Glutamatergic neuron (in vitro differentiated cells): ENCODE measurements around the gene WDCP. TPM values are rescaled to one million over a fixed set of nuclear protein-coding genes. Genes with fewer than 3 reads are reported as not detected.
A peak's percentile ranks its signal among the peaks of the same experiment; 100 is the strongest.

Experiments used
- DNase-seq: peaks from one replicate; pipeline ENCODE4 v3.0.0; 2022
- H3K27ac Mint-ChIP-seq: one replicate; pipeline ENCODE4 v1.8.0; 2020; ENCODE audit warnings: mild to moderate bottlenecking, mixed read lengths, inconsistent platforms; ENCODE audit not compliant: unreplicated experiment
- H3K27me3 Mint-ChIP-seq: one replicate; pipeline ENCODE4 v1.8.0; 2020; ENCODE audit warnings: mild to moderate bottlenecking, moderate library complexity, mixed read lengths, inconsistent platforms; ENCODE audit not compliant: unreplicated experiment
- H3K36me3 Mint-ChIP-seq: one replicate; pipeline ENCODE4 v1.8.0; 2020; ENCODE audit warnings: mild to moderate bottlenecking, mixed read lengths, inconsistent platforms; ENCODE audit not compliant: unreplicated experiment
- H3K4me1 Mint-ChIP-seq: one replicate; pipeline ENCODE4 v1.8.0; 2020; ENCODE audit warnings: mild to moderate bottlenecking, low read depth, mixed read lengths, inconsistent platforms; ENCODE audit not compliant: unreplicated experiment
- H3K4me3 Mint-ChIP-seq: one replicate; pipeline ENCODE4 v1.8.0; 2020; ENCODE audit warnings: mild to moderate bottlenecking, mixed read lengths, inconsistent platforms; ENCODE audit not compliant: unreplicated experiment
- H3K9me3 Mint-ChIP-seq: one replicate; pipeline ENCODE4 v1.8.0; 2020; ENCODE audit warnings: mild to moderate bottlenecking, moderate library complexity, mixed read lengths, inconsistent platforms; ENCODE audit not compliant: unreplicated experiment
- total RNA-seq: library from RNA; stranded (reverse); fragmentation: NEBNext Ultra II Directional; extraction: Animal tissue kit (Norgen Biotek cat#: 25700); gene quantifications from one replicate; pipeline ENCODE4 v1.2.1, GENCODE V29; 2021; ENCODE audit not compliant: unreplicated experiment
- TF ChIP-seq, protein P1 (sequence below): fragments of 200-600 bp; sonication (generic); IDR thresholded peaks from one replicate; pipeline ENCODE4 v1.5.0; 2021; ENCODE audit not compliant: partially characterized antibody, unreplicated experiment

The WDCP gene
- total RNA-seq, 1 donor from 2014 or later, result 22.3 TPM

DNA sequence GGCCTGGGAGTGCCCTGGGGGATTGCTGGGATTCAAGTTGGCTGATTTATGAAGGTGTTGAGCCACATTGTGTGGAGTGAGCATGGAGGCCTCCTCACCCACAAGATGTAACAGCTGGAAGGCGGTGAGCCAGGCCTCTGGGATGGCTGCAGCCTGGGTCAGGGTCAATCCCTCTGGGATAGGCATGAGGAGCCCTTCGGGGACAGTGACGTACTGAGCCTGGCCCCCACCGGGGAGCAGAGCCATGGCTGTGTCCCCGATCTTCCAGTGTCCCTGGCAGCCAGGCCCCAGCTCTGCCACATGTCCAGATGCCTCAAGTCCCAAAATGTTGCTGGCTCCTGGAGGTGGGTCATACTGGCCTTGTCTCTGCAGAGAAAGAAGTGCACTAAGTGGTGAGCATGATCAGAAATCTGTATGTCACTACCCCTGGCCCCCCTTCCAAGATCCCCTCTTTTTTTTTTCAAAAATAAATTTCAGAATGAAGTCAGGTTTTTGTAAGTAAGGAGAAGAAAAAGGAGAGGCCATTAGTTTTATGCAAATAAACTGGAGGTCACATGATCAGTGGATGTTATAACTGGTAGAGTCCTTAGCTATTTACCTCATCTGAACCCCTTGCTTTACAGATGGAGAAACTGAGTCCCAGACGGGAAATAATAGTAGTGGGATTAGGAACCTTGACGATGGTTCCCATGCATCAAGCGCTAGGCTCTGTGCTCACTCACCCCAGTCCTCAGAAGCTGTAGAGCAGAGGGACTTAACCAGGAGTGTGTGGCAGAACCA lies 35.8 kb upstream of the WDCP start:
- Mint-ChIP-seq H3K4me1 (peaks cover 13% of the 10 kb centered on the region), H3K27ac (peak overlapping the region; percentile 98), H3K4me3 (peak overlapping the region; percentile 93), H3K27me3 (peaks cover 9% of the 10 kb centered on the region), H3K36me3 (no peaks in the 10 kb centered on the region), H3K9me3 (peaks cover 7% of the 10 kb centered on the region)
- TF ChIP-seq, protein P1, sequence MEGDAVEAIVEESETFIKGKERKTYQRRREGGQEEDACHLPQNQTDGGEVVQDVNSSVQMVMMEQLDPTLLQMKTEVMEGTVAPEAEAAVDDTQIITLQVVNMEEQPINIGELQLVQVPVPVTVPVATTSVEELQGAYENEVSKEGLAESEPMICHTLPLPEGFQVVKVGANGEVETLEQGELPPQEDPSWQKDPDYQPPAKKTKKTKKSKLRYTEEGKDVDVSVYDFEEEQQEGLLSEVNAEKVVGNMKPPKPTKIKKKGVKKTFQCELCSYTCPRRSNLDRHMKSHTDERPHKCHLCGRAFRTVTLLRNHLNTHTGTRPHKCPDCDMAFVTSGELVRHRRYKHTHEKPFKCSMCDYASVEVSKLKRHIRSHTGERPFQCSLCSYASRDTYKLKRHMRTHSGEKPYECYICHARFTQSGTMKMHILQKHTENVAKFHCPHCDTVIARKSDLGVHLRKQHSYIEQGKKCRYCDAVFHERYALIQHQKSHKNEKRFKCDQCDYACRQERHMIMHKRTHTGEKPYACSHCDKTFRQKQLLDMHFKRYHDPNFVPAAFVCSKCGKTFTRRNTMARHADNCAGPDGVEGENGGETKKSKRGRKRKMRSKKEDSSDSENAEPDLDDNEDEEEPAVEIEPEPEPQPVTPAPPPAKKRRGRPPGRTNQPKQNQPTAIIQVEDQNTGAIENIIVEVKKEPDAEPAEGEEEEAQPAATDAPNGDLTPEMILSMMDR, result no peak
- DNase-seq, result no peak

DNA sequence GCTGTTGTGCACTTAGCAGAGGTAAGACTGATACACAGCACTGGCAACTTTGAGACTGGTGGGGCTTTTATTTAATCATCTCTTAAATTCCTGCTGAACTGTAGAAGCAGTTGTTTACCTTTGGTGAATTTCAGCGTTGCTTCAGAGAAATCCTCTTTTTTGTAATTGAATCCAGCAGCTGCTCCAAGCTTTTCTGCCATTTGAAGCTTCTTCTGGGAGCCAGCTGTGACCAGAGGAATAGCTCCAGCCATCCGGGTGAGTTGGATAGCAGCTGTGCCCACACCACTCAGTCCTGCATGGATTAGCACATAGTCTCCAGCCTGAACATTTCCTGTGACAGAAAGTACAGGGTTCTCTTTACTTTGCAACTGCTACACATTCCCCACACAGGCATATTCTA lies 33.5 kb upstream of the WDCP start:
- peaks cover 9% of the 10 kb centered on the region for H3K27me3 Mint-ChIP-seq
- H3K27ac Mint-ChIP-seq, result no peak overlapping the region
- no peak for DNase-seq
- no peaks in the 10 kb centered on the region for H3K36me3 Mint-ChIP-seq
- no peak overlapping the region for H3K4me3 Mint-ChIP-seq
- TF ChIP-seq, protein P1, result no peak
- H3K9me3 Mint-ChIP-seq, result peaks cover 16% of the 10 kb centered on the region
- H3K4me1 Mint-ChIP-seq, result peaks cover 13% of the 10 kb centered on the region

DNA sequence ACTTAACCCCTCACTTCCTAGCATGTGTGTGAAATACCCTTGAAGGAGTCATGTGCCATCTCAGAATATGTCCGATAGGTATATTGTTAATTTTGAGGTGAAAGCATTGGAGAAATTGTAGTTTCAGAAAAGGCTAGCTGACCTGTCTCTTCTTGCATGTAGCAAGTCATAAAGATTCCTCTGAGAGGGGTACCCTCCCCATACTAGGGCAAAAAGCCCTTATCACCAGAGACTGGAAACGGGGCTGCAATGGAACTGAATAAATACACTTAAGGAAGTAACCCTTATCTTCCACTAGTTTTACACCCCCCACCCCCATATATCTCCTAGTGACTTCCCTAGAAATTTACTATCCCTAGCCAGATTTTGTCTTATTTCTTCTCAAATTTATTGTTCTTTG lies 30.7 kb upstream of the WDCP start:
- DNase-seq, result no peak
- peak overlapping the region; percentile 98 for H3K4me3 Mint-ChIP-seq
- peak overlapping the region; percentile 59 for H3K27ac Mint-ChIP-seq
- no peaks in the 10 kb centered on the region for H3K27me3 Mint-ChIP-seq
- no peaks in the 10 kb centered on the region for H3K36me3 Mint-ChIP-seq
- H3K4me1 Mint-ChIP-seq, result peaks cover 8% of the 10 kb centered on the region
- peaks cover 12% of the 10 kb centered on the region for H3K9me3 Mint-ChIP-seq
- TF ChIP-seq, protein P1, result no peak

DNA sequence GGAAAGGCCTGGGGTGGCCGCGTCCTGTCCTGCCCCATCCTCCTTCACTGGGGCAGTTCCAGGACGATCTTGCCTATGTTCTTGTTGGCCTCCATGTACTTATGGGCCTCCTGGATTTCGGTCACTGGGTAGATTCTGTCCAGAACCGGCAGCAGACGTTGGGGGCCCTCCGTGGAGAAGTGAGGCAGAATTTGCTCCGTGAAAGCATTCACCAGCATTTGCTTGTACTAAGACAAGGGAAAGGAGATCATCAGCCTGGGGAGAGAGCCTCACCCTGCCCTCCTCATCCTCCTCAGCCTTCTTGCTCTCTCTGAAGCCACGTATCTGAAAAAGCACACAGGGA lies 30.3 kb upstream of the WDCP start:
- no peak for DNase-seq
- TF ChIP-seq, protein P1, result no peak
- peaks cover 8% of the 10 kb centered on the region for H3K4me1 Mint-ChIP-seq
- H3K9me3 Mint-ChIP-seq, result peaks cover 12% of the 10 kb centered on the region
- H3K4me3 Mint-ChIP-seq, result peak overlapping the region; percentile 98
- H3K27ac Mint-ChIP-seq, result peak overlapping the region; percentile 59
- H3K36me3 Mint-ChIP-seq, result no peaks in the 10 kb centered on the region
- H3K27me3 Mint-ChIP-seq, result no peaks in the 10 kb centered on the region

DNA sequence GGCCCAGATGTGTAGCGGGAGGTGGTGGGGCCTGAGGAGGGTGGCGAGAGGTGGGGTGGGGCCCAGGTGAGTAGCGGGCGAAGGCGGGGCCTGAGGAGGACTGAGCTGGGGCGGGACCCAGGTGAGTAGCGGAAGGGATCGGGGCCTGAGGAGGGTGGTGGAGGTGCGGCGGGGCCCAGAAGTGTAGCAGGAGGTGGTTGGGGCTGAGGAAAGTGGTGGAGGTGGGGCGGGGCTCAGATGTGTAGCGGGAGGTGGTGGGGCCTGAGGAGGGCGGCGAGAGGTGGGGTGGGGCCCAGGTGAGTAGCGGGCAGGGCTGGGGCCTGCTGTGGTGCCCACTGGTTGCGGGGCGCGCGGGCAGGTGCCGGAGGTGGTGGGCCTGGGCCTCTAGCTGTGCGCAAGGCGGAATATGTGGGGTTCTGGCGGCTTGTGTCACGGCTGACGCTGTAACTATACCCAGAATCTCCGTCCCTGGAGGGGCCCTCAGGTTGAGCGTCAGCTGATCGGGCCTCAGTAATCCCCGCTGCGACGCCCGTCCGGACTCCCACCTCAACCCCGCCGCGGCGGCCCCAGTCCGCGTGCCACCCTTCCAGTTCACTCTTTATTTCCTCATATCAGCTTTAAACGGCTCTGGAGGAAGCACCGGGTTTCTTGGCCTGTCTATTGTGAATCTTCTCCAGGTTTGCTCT lies 29.8 kb upstream of the WDCP start:
- TF ChIP-seq, protein P1, result no peak
- Mint-ChIP-seq H3K27me3 (no peaks in the 10 kb centered on the region), H3K9me3 (peaks cover 12% of the 10 kb centered on the region), H3K4me1 (peaks cover 8% of the 10 kb centered on the region), H3K27ac (peak overlapping the region; percentile 59), H3K4me3 (peak overlapping the region; percentile 98), H3K36me3 (no peaks in the 10 kb centered on the region)
- DNase-seq, result peak; percentile 24
